ENCODE measurements around the gene TMEM184B. TPM values are rescaled to one million over a fixed set of nuclear protein-coding genes. Genes with fewer than 3 reads are reported as not detected.

TMEM184B gene
- total RNA-seq, 1 experiment from 2014 or later: 54.2 TPM

DNA sequence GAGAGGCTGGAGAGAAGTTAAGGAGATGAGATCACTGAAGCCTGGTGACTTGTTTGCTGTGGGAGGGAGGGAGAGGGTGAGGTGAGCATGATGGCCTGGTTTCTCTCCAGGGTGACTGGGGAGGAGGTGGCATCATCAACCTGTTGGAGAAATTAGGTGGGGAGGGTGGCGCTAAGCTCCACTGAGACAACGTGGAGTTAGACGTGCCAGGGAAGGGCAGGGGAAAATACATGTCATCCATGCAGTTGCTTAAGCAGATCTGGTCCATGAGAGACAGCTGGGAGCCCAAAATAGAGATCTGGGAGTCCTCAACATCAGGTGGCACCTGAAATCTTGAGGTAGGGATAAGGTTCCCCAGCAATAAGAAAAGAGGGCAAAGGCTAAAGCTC, 80.3 kb downstream of the TMEM184B start:
- intact Hi-C loops (cut with micrococcal nuclease; ENCODE audit: unreplicated experiment): no loop called here
- ATAC-seq: no peak
- no peak for DNase-seq (ENCODE audit: low read depth, low spot score)
- no TSS peak for BruUV-seq (replicated peaks)
- ChIA-PET CTCF (interaction anchor here (0.9 kb wide), 1 partner anchor 140 kb away, joined by 3 read pairs; no protein-coding TSS in a partner anchor), POLR2A (no interaction called here)
- TF ChIP-seq, protein P1, sequence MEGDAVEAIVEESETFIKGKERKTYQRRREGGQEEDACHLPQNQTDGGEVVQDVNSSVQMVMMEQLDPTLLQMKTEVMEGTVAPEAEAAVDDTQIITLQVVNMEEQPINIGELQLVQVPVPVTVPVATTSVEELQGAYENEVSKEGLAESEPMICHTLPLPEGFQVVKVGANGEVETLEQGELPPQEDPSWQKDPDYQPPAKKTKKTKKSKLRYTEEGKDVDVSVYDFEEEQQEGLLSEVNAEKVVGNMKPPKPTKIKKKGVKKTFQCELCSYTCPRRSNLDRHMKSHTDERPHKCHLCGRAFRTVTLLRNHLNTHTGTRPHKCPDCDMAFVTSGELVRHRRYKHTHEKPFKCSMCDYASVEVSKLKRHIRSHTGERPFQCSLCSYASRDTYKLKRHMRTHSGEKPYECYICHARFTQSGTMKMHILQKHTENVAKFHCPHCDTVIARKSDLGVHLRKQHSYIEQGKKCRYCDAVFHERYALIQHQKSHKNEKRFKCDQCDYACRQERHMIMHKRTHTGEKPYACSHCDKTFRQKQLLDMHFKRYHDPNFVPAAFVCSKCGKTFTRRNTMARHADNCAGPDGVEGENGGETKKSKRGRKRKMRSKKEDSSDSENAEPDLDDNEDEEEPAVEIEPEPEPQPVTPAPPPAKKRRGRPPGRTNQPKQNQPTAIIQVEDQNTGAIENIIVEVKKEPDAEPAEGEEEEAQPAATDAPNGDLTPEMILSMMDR (IDR thresholded peaks at IDR 0.05): no peak
- TF ChIP-seq, protein P2, sequence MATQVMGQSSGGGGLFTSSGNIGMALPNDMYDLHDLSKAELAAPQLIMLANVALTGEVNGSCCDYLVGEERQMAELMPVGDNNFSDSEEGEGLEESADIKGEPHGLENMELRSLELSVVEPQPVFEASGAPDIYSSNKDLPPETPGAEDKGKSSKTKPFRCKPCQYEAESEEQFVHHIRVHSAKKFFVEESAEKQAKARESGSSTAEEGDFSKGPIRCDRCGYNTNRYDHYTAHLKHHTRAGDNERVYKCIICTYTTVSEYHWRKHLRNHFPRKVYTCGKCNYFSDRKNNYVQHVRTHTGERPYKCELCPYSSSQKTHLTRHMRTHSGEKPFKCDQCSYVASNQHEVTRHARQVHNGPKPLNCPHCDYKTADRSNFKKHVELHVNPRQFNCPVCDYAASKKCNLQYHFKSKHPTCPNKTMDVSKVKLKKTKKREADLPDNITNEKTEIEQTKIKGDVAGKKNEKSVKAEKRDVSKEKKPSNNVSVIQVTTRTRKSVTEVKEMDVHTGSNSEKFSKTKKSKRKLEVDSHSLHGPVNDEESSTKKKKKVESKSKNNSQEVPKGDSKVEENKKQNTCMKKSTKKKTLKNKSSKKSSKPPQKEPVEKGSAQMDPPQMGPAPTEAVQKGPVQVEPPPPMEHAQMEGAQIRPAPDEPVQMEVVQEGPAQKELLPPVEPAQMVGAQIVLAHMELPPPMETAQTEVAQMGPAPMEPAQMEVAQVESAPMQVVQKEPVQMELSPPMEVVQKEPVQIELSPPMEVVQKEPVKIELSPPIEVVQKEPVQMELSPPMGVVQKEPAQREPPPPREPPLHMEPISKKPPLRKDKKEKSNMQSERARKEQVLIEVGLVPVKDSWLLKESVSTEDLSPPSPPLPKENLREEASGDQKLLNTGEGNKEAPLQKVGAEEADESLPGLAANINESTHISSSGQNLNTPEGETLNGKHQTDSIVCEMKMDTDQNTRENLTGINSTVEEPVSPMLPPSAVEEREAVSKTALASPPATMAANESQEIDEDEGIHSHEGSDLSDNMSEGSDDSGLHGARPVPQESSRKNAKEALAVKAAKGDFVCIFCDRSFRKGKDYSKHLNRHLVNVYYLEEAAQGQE (IDR thresholded peaks at IDR 0.05; ENCODE audit: insufficient read depth in 1 of 2, low read depth in 2 of 2, low read length in 1 of 2): no peak
- TF ChIP-seq POLR2AphosphoS5 (IDR thresholded peaks at IDR 0.05; ENCODE audit: low read depth, low read length) (no peak), SIN3A (IDR thresholded peaks at IDR 0.05; ENCODE audit: borderline replicate concordance, insufficient read depth, low read depth, low read length) (no peak), TCF7L2 (IDR thresholded peaks at IDR 0.05; ENCODE audit: low read depth, low read length) (no peak)
- H3K36me3 ChIP-seq (ENCODE audit: control insufficient read depth, insufficient read depth, low read length): no peaks in the 10 kb centered on the region
- no peaks in the 10 kb centered on the region for H3K27me3 ChIP-seq (ENCODE audit: control insufficient read depth, insufficient read depth, low read length)
- no peaks in the 10 kb centered on the region for H3K4me1 ChIP-seq (ENCODE audit: control insufficient read depth, insufficient read depth, low read length)
- in situ Hi-C loops (cut with HindIII; ENCODE audit: low pct_unique_long_range_greater_than_20kb, low sequenced_read_pairs): no loop called here
- no peaks in the 10 kb centered on the region for H3K9me3 ChIP-seq (ENCODE audit: control insufficient read depth, insufficient read depth, low read depth, low read length)
- H3K27ac ChIP-seq (ENCODE audit: low read length): no peak overlapping the region
- H3K4me3 ChIP-seq (ENCODE audit: low read depth in 2 of 2, low read length in 2 of 2): no peak overlapping the region

DNA sequence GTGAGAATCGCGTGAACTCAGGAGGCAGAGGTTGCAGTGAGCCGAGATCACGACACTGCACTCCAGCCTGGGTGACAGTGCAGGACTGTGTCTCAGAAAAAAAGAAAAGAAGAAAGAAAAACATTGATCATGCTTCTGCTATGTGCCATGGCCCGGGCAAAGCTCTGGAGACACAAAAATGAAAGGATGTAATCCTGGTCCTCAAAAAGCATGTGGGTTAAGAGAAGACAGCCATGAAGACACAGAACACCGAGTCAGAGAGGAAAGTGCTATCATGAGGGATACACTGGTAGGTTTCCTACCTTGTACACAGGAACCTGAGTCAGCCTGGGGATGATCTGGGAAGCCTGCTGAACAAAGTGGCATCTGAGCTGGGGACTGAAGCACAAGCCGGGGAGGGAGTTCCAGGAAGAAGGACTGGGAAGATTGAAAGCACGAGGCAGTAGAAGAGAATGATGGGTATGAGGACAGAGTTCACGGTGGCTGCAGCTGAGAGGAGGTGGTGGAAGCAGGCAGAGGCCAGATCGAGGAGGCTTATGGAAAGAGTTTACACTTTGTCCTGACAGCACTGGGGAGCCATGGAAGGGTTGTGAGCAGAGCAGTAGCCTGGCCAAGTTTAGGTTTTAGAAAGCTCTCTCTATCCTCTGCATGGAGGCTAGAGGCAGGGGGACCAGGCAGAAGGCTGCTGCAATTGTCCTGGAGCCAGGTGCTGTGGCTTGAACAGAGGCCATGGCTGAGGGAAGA, 80.9 kb downstream of the TMEM184B start:
- CTCF ChIA-PET: interaction anchor here (0.9 kb wide), 1 partner anchor 139 kb away, joined by 3 read pairs; no protein-coding TSS in a partner anchor
- H3K27ac ChIP-seq (ENCODE audit: low read length): no peak overlapping the region
- TF ChIP-seq, protein P1 (IDR thresholded peaks at IDR 0.05): no peak
- TF ChIP-seq POLR2AphosphoS5 (IDR thresholded peaks at IDR 0.05; ENCODE audit: low read depth, low read length): no peak
- no peak for TF ChIP-seq TCF7L2 (IDR thresholded peaks at IDR 0.05; ENCODE audit: low read depth, low read length)
- TF ChIP-seq SIN3A (IDR thresholded peaks at IDR 0.05; ENCODE audit: borderline replicate concordance, insufficient read depth, low read depth, low read length): no peak
- TF ChIP-seq, protein P2 (IDR thresholded peaks at IDR 0.05; ENCODE audit: insufficient read depth in 1 of 2, low read depth in 2 of 2, low read length in 1 of 2): no peak
- no TSS peak for BruUV-seq (replicated peaks)
- H3K36me3 ChIP-seq (ENCODE audit: control insufficient read depth, insufficient read depth, low read length): no peaks in the 10 kb centered on the region
- intact Hi-C loops (cut with micrococcal nuclease; ENCODE audit: unreplicated experiment): no loop called here
- H3K4me1 ChIP-seq (ENCODE audit: control insufficient read depth, insufficient read depth, low read length): no peaks in the 10 kb centered on the region
- POLR2A ChIA-PET: interaction anchor here (0.6 kb wide), 1 partner anchor 118 kb away, joined by 11 read pairs; no protein-coding TSS in a partner anchor
- no peak for ATAC-seq
- H3K9me3 ChIP-seq (ENCODE audit: control insufficient read depth, insufficient read depth, low read depth, low read length): no peaks in the 10 kb centered on the region
- no peaks in the 10 kb centered on the region for H3K27me3 ChIP-seq (ENCODE audit: control insufficient read depth, insufficient read depth, low read length)
- in situ Hi-C loops (cut with HindIII; ENCODE audit: low pct_unique_long_range_greater_than_20kb, low sequenced_read_pairs): no loop called here
- DNase-seq (ENCODE audit: low read depth, low spot score): no peak
- H3K4me3 ChIP-seq (ENCODE audit: low read depth in 2 of 2, low read length in 2 of 2): no peak overlapping the region

Measured in Panc1 (cell line).